HFFc6 (cell line): ENCODE results near the gene CUX1. TPM values are rescaled to one million over a fixed set of nuclear protein-coding genes. Genes with fewer than 3 reads are reported as not detected.
A peak's percentile ranks its signal among the peaks of the same experiment; 100 is the strongest.

Source experiments
- DNase-seq: peaks from one replicate; pipeline ENCODE4 v3.0.0-alpha.2; 2018
- H3K27ac Mint-ChIP-seq: 2 replicates; pipeline ENCODE4 v1.8.0; 2020; ENCODE audit warnings: mild to moderate bottlenecking, mixed read lengths
- H3K27me3 Mint-ChIP-seq: 2 replicates; pipeline ENCODE4 v1.8.0; 2021; ENCODE audit warnings: mild to moderate bottlenecking, moderate library complexity, mixed read lengths; ENCODE audit not compliant: insufficient read depth
- H3K36me3 Mint-ChIP-seq: 2 replicates; pipeline ENCODE4 v1.8.0; 2021; ENCODE audit warnings: low read depth, mixed read lengths
- H3K4me1 Mint-ChIP-seq: 2 replicates; pipeline ENCODE4 v1.8.0; 2020; ENCODE audit warnings: low read depth, mixed read lengths
- H3K4me3 Mint-ChIP-seq: 2 replicates; pipeline ENCODE4 v1.8.0; 2020; ENCODE audit warnings: mild to moderate bottlenecking, moderate library complexity, mixed read lengths
- H3K9me3 Mint-ChIP-seq: 2 replicates; pipeline ENCODE4 v1.8.0; 2020; ENCODE audit warnings: mild to moderate bottlenecking, mixed read lengths
- total RNA-seq, 6 experiments: library from RNA; stranded (reverse); fragmentation: NEBNext Ultra II Directional; extraction: Animal tissue kit (Norgen Biotek cat#: 25700); gene quantifications; 2 replicates in 1 of 6; 3 replicates in 5 of 6; pipeline ENCODE4 v1.2.3, GENCODE V29; 2021
- TF ChIP-seq, protein P1 (sequence below): fragments of 200-600 bp; sonication (generic); IDR thresholded peaks from 2 replicates; pipeline ENCODE4 v1.5.0; 2021; ENCODE audit warnings: antibody characterized with exemption, mild to moderate bottlenecking

Gene CUX1
- total RNA-seq, 6 experiments from 2014 or later: 46.9 to 64.2 (median 51.6) TPM

DNA sequence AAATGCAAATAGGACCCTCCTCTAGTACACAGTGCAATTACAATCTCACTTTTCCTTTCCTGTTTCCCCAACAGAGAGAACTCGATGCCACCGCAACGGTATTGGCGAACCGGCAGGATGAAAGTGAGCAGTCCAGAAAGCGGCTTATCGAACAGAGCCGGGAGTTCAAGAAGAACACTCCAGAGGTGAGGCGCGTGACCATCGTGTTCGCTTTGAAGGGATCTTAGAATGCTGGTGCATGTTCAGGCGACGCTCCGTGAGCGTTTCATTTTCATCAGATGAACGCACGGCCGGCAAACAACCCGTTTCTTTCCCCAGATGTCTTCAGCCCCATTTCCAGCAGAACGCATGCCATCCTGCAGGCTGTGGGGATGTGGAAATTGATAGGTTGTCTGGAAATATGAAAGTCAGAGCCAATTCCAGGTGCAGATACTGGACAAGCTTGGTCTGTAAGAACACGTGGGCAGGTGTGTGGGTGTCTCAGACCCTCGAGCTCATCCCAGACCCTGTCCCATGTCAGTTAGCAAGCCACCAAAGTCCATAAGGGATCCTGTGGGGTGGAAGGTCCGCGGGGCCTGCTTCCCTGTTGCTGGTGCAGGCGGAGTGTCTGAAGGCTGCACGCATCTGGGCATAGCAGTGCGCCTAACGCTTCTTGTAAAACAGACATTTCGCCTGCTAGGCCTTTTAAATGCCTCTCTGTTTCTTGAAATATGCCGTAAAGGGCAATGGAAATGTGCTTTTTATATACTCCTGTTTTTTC, 98.8 kb downstream of the CUX1 start:
- H3K9me3 Mint-ChIP-seq: no peaks in the 10 kb centered on the region

DNA sequence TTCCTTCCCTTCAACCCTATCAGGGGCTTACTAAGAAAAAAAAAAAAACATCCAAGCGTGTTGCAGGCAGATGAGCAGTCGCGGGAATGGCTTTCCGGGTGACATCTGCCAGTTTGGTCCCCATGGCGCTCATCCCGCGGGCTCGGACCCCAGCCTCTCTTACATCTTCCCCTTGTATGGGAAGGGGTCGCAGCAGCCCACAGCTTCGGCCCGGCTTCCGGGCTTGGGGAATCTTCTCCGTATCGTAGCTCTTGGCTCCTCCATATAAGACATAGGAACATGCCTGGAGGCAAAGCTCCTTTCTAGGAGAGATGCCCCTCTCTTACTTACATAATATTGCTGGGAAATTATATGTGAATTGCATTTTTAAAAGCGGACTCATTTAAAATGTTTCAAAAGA, 99.5 kb downstream of the CUX1 start:
- no peak for DNase-seq
- Mint-ChIP-seq H3K27me3 (peaks cover 2% of the 10 kb centered on the region), H3K4me3 (no peak overlapping the region), H3K4me1 (peaks cover 17% of the 10 kb centered on the region), H3K27ac (no peak overlapping the region), H3K9me3 (no peaks in the 10 kb centered on the region), H3K36me3 (peaks cover 21% of the 10 kb centered on the region)
- TF ChIP-seq, protein P1, sequence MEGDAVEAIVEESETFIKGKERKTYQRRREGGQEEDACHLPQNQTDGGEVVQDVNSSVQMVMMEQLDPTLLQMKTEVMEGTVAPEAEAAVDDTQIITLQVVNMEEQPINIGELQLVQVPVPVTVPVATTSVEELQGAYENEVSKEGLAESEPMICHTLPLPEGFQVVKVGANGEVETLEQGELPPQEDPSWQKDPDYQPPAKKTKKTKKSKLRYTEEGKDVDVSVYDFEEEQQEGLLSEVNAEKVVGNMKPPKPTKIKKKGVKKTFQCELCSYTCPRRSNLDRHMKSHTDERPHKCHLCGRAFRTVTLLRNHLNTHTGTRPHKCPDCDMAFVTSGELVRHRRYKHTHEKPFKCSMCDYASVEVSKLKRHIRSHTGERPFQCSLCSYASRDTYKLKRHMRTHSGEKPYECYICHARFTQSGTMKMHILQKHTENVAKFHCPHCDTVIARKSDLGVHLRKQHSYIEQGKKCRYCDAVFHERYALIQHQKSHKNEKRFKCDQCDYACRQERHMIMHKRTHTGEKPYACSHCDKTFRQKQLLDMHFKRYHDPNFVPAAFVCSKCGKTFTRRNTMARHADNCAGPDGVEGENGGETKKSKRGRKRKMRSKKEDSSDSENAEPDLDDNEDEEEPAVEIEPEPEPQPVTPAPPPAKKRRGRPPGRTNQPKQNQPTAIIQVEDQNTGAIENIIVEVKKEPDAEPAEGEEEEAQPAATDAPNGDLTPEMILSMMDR: no peak

More for the DNA sequence above, 98.8 kb downstream of the CUX1 start:
- Mint-ChIP-seq H3K4me1 (peaks cover 15% of the 10 kb centered on the region), H3K27ac (no peak overlapping the region), H3K4me3 (no peak overlapping the region), H3K36me3 (peaks cover 21% of the 10 kb centered on the region), H3K27me3 (peaks cover 2% of the 10 kb centered on the region)
- TF ChIP-seq, protein P1: no peak
- DNase-seq: no peak

DNA sequence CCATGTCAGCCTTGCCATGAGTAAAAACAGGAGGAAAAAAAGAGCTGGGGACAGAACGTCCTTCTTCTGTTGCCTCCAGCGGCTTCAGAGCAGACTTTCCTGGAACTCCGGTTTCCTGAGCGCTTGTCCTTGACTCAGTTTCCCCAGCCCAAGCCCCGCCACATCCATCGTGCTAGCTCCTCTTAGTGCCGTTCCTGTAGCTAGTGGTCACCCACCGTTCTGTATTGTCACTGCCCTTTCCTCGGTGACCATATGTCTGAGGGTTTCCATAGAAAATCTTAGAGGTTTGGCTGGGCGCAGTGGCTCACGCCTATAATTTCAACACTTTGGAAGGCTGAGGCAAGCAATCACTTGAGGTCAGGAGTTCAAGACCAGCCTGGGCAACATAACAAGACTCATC, 100.1 kb downstream of the CUX1 start:
- Mint-ChIP-seq H3K4me1 (peaks cover 20% of the 10 kb centered on the region), H3K27me3 (peaks cover 2% of the 10 kb centered on the region), H3K9me3 (no peaks in the 10 kb centered on the region), H3K27ac (no peak overlapping the region), H3K36me3 (peaks cover 21% of the 10 kb centered on the region), H3K4me3 (no peak overlapping the region)
- TF ChIP-seq, protein P1: no peak
- no peak for DNase-seq

DNA sequence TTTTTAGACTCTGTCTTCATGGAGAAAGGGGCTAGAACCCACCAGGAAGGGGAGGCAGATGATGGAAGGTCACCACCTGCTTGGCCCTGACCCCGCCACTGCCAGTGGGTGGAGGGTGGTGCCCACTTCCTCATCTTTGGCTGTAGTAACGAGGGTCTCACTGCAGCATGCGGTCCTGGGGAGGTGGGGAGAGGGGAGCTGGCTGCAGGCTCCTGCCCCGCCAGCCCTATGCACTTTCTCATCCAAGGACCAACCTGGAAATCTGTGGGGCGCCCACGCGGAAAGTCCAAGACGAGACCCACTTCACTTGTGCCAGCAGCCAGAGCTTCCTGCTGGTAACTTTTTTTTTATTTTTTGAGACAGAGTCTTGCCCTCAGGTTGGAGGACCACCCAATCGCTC, 101.0 kb downstream of the CUX1 start:
- no peak for DNase-seq
- H3K27me3 Mint-ChIP-seq: peaks cover 2% of the 10 kb centered on the region
- no peaks in the 10 kb centered on the region for H3K9me3 Mint-ChIP-seq
- H3K4me3 Mint-ChIP-seq: no peak overlapping the region
- peaks cover 24% of the 10 kb centered on the region for H3K4me1 Mint-ChIP-seq
- H3K36me3 Mint-ChIP-seq: peaks cover 21% of the 10 kb centered on the region
- TF ChIP-seq, protein P1: no peak
- H3K27ac Mint-ChIP-seq: no peak overlapping the region

DNA sequence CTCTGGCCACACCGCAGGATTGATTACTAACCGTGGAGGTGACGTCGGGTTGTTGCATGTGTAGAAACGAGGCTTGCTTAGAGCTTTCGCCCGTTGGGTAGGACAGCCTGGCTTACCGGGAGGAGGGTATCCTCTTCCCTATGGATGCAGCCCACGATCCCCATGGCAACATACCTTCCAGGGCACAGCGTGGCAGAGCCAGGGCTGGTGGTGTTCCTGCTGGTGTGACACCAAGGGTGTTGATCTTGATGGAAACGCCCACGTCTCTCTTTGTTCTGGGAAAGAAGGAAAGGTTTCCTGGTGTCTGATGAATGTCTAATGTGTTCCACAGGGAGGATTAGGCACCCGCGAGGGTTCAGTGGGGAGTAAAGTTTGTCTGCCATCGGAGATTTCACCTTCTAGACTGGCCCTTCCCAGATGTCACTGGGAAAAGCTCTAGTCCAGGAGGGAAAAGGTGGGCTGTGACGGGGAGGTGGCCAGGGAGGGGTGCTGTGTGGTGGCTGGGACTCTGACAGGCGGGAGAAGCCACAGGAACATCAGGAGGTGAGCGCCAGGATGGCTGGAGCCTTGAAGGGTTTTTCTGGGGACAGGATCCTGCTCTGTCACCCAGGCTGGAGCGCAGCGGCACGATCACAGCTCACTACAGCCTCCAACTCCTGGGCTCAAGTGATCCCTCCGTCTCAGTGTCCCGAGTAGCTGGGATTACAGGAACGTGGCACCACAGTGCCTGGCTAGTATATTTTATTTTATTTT, 102.1 kb downstream of the CUX1 start:
- DNase-seq: no peak
- no peak overlapping the region for H3K4me3 Mint-ChIP-seq
- H3K27me3 Mint-ChIP-seq: peaks cover 2% of the 10 kb centered on the region
- TF ChIP-seq, protein P1: no peak
- no peaks in the 10 kb centered on the region for H3K9me3 Mint-ChIP-seq
- peaks cover 28% of the 10 kb centered on the region for H3K4me1 Mint-ChIP-seq
- 0 out of 2 replicates have a peak overlapping the region, but pooled peaks have one; percentile 2 for H3K27ac Mint-ChIP-seq
- H3K36me3 Mint-ChIP-seq: peaks cover 17% of the 10 kb centered on the region
